Panc1 (cell line): ENCODE data around the gene TAF11.

Experiments used
- CTCF ChIP-seq: fragments of 450-650 bp; IDR thresholded peaks from 2 replicates; pipeline ENCODE4 v1.5.1; 2017; ENCODE audit warnings: mild to moderate bottlenecking
- POLR2AphosphoS5 ChIP-seq: IDR thresholded peaks from 2 replicates; pipeline ENCODE4 v1.6.1; 2012; ENCODE audit warnings: mild to moderate bottlenecking, low read depth, low read length, moderate library complexity
- SIN3A ChIP-seq: IDR thresholded peaks from 2 replicates; pipeline ENCODE4 v1.6.1; 2012; ENCODE audit warnings: low read depth, mild to moderate bottlenecking, low read length, moderate library complexity, borderline replicate concordance; ENCODE audit not compliant: insufficient read depth
- TCF7L2 ChIP-seq: IDR thresholded peaks from 2 replicates; pipeline ENCODE4 v1.6.1; 2011; ENCODE audit warnings: mild to moderate bottlenecking, low read depth, low read length, inconsistent platforms

- TF ChIP-seq CTCF (no peak), POLR2AphosphoS5 (no peak), TCF7L2 (no peak), SIN3A (no peak)
Observed at GRCh38 chr6:34930221-34930620, 42.4 kb upstream of the TAF11 start.
